Vagina (tissue), 2 donors: ENCODE results near the gene AATK. TPM values are rescaled to one million over a fixed set of nuclear protein-coding genes. Genes with fewer than 3 reads are reported as not detected.
A peak's percentile ranks its signal among the peaks of the same experiment; 100 is the strongest.

Experiments used
- DNase-seq, 2 donors: peaks; one replicate each; pipeline ENCODE4 v3.0.0-alpha.2; 2017; ENCODE audit errors: extremely low spot score in 2 of 2
- H3K27ac ChIP-seq: fragments of 200-600 bp; sonication (generic); one replicate; pipeline ENCODE4 v1.5.1; 2019
- H3K27me3 ChIP-seq: fragments of 200-600 bp; sonication (generic); one replicate; pipeline ENCODE4 v1.5.1; 2019
- H3K36me3 ChIP-seq, 2 donors: fragments of 200-600 bp; sonication (generic); one replicate each; pipeline ENCODE4 v1.5.1; 2017 to 2019
- H3K4me1 ChIP-seq: fragments of 200-600 bp; sonication (generic); one replicate; pipeline ENCODE4 v1.5.1; 2019
- H3K4me3 ChIP-seq, 2 donors: fragments of 200-600 bp; sonication (generic); 1 replicate in 1 of 2; 2 replicates in 1 of 2; pipeline ENCODE4 v1.5.1; 2016 to 2019
- H3K9me3 ChIP-seq: fragments of 200-600 bp; sonication (generic); one replicate; pipeline ENCODE4 v1.5.1; 2019
- POLR2A ChIP-seq, 2 donors: fragments of 450-650 bp; IDR thresholded peaks; one replicate each; pipeline ENCODE4 v1.6.1; 2017; ENCODE audit warnings: antibody characterized with exemption in 2 of 2, mild to moderate bottlenecking in 2 of 2, moderate library complexity in 2 of 2
- POLR2AphosphoS5 ChIP-seq, 2 donors: sonication (generic); formaldehyde crosslinking; IDR thresholded peaks; one replicate each; pipeline ENCODE4 v1.9.0; 2017; ENCODE audit warnings: antibody characterized with exemption in 2 of 2, mild to moderate bottlenecking in 2 of 2, low read depth in 1 of 2; ENCODE audit not compliant: insufficient read depth in 1 of 2
- intact Hi-C: fragments of 100-400 bp; cut with DNase I; formaldehyde crosslinking; loops from one replicate; pipeline ENCODE4 v1.15.1; 2023
- total RNA-seq: library from RNA; depleted of rRNA; stranded (reverse); fragments of >200 nt; gene quantifications from one replicate; pipeline ENCODE4 v1.2.3, GENCODE V29; 2016
- TF ChIP-seq, protein P1 (sequence below), 3 experiments: fragments of 450-650 bp in 2 of 3; fragments of 200-600 bp in 1 of 3; sonication (generic) in 1 of 3; IDR thresholded peaks; one replicate each; pipeline ENCODE4 v1.5.1; 2017 to 2019; ENCODE audit warnings: antibody characterized with exemption in 3 of 3, mild to moderate bottlenecking in 2 of 3, moderate library complexity in 2 of 3

AATK gene
- total RNA-seq, 1 donor from 2014 or later: 6.4 TPM

DNA sequence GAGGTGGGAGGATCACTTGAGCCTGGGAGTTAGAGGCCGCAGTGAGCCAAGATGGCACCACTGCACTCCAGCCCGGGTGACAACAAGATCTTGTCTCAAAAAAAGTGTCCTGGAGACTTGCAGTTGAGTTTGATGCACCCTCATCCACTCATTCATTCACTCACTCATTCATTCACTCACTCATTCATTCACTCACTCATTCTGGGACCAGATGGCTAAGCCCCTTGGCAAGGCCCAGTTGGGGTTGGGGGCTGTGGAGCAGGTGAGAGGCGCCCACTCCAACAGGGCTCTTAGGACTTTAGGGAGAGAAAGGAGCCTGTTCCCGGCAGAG, 1.1 kb upstream of the AATK start:
- no peaks in the 10 kb centered on the region for H3K9me3 ChIP-seq
- H3K36me3 ChIP-seq: no peaks in the 10 kb centered on the region
- no peaks in the 10 kb centered on the region for H3K27me3 ChIP-seq
- peaks cover 7% of the 10 kb centered on the region for H3K4me1 ChIP-seq
- no peak overlapping the region for H3K27ac ChIP-seq
- H3K4me3 ChIP-seq: no peak overlapping the region
- intact Hi-C loops: no loop called here
- no peak for DNase-seq
- TF ChIP-seq POLR2A (IDR thresholded peaks at IDR 0.05) (no peak), POLR2AphosphoS5 (IDR thresholded peaks at IDR 0.05; ENCODE audit: insufficient read depth in 1 of 2, low read depth in 1 of 2) (no peak)
- TF ChIP-seq, protein P1, sequence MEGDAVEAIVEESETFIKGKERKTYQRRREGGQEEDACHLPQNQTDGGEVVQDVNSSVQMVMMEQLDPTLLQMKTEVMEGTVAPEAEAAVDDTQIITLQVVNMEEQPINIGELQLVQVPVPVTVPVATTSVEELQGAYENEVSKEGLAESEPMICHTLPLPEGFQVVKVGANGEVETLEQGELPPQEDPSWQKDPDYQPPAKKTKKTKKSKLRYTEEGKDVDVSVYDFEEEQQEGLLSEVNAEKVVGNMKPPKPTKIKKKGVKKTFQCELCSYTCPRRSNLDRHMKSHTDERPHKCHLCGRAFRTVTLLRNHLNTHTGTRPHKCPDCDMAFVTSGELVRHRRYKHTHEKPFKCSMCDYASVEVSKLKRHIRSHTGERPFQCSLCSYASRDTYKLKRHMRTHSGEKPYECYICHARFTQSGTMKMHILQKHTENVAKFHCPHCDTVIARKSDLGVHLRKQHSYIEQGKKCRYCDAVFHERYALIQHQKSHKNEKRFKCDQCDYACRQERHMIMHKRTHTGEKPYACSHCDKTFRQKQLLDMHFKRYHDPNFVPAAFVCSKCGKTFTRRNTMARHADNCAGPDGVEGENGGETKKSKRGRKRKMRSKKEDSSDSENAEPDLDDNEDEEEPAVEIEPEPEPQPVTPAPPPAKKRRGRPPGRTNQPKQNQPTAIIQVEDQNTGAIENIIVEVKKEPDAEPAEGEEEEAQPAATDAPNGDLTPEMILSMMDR (IDR thresholded peaks at IDR 0.05): no peak

DNA sequence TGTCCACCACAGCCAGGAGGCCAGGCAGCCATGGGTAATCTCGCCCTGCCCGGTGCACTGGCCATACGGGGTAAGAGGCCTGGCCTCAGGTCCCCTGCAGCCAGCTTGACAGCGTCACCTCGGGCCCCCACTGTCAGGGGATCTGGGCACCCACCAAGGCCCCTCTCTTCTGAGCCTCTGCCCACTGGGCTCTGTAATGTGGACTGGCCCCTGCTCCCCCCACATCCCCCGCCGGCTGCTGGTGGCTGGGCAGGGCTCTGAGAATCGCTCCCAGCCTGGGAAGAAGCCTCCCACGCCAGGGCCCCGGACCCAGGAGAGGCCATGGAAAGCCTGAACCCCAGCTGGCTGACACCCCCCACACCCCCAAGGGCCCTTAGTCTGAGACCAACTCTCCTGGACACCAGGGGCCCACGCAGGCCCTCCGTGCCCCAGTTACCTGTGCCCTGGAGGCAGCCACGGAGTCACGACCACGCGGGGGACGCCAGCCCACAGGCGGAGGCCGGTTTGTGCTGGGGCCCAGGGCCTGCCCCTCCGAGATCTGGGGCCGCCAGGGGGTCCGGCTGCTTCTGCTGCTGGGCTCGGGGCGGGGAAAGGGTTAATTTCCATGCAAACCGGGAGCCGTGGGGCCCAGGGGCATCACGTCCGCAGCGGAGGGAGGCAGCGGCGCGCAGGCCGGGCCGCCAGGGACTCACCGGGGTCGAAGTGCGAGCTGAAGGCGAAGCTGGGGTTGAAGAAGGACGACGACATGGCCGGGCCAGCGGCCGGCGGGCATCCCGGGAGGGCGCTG, 582 bp downstream of the AATK start, which contains the start of gene PVALEF:
PVALEF (plus strand) TSS at position 262 of the 787 bp plus-strand sequence. CDS start 15,720 bp downstream, outside the sequence.
- TF ChIP-seq, protein P1 (IDR thresholded peaks at IDR 0.05): no peak
- TF ChIP-seq POLR2A (IDR thresholded peaks at IDR 0.05) (no peak), POLR2AphosphoS5 (IDR thresholded peaks at IDR 0.05; ENCODE audit: insufficient read depth in 1 of 2, low read depth in 1 of 2) (no peak)
- no peak for DNase-seq
- Histone ChIP-seq H3K27ac (no peak within 1 kb of the TSS), H3K4me1 (peaks cover 12% of the 10 kb centered on the region), H3K4me3 (peak within 1 kb of the TSS; percentile 28 to 37), H3K36me3 (no peaks in the 10 kb centered on the region), H3K9me3 (no peaks in the 10 kb centered on the region), H3K27me3 (no peaks in the 10 kb centered on the region)
- intact Hi-C loops: no loop called here

DNA sequence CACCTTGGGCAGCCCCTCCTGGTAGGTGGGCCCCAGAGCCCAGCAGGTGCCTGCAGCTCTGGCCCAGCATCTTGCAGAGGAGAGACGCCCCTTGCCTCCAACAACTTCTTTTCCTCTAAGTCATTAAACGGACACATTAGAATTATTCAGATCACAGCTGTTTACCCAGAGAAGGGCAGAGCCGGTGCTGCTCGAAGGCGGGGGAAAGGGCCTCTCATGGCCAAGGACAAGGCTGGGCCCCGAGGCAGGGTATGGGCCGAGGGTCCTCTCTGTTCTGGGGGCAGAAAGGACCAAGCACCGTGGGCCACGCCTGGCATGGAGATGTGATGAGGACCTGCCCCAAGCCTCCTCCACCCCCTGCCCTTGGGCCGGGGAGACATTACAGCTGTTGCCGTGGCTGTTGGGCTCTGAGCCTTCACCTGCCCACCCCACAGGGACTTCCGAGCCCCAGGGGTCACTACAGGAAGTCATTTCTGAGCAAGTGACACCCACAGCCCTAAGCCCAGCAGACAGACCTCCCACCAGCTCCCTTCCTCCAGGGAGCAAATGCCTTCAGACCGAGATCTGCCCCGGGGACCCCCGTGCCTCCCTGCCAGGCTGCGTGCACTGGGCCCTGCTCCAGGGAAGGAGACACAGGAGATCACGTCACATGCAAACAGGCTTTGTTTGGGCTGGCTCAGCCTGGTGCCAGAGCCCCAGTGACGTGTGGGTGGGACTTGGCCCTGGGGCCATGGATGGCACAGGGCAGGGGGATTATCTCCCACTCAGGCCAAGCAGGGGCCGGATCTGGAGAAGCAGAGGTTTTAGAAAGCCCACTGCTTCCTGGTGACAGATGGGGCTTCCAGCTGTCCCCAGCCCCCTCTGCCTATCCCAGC, 1.4 kb downstream of the AATK start:
- Histone ChIP-seq H3K4me3 (no peak overlapping the region), H3K27me3 (no peaks in the 10 kb centered on the region)

DNA sequence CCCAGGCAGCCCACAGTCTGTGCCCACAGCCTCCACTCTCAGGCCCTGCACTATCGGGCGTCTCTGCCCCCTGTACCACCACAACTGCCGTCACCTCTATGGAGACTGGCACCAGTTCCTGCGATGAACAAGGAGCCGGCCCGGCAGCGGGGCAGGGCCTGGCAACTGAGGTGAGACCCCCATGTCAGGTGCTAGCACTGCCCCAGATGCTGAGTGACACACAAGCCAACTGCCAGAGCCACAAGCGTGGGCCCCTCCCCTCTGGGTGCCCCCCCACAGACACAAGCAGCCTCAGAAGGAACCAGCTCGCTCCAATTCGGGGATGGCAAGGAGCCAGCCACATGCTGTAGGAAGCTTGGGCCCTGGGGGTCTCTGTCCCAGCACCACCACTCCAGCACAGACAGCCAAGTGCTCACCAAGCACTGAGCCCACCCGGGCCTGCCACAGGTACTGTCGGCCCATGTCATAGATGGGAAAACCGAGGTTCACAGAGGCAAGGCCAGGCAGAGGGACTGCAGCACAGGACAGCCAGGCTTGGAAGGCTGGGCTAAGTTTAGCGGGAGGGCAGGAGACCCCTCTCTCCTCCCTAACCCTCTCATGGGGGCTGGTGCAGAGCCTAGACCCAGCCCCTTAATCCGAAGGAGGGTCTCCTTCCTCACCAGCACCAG, 2.2 kb downstream of the AATK start:
- Histone ChIP-seq H3K27ac (no peak overlapping the region), H3K4me1 (peaks cover 13% of the 10 kb centered on the region), H3K27me3 (no peaks in the 10 kb centered on the region), H3K4me3 (no peak overlapping the region), H3K9me3 (no peaks in the 10 kb centered on the region), H3K36me3 (no peaks in the 10 kb centered on the region)
- intact Hi-C loops: no loop called here
- no peak for DNase-seq
- TF ChIP-seq, protein P1 (IDR thresholded peaks at IDR 0.05): no peak
- TF ChIP-seq POLR2AphosphoS5 (IDR thresholded peaks at IDR 0.05; ENCODE audit: insufficient read depth in 1 of 2, low read depth in 1 of 2) (no peak), POLR2A (IDR thresholded peaks at IDR 0.05) (no peak)

More for the DNA sequence above, 1.4 kb downstream of the AATK start:
- intact Hi-C loops: no loop called here
- no peak overlapping the region for H3K27ac ChIP-seq
- no peak for DNase-seq
- H3K36me3 ChIP-seq: no peaks in the 10 kb centered on the region
- TF ChIP-seq POLR2AphosphoS5 (IDR thresholded peaks at IDR 0.05; ENCODE audit: insufficient read depth in 1 of 2, low read depth in 1 of 2) (no peak), POLR2A (IDR thresholded peaks at IDR 0.05) (no peak)
- TF ChIP-seq, protein P1 (IDR thresholded peaks at IDR 0.05): no peak
- H3K9me3 ChIP-seq: no peaks in the 10 kb centered on the region
- H3K4me1 ChIP-seq: peaks cover 13% of the 10 kb centered on the region
